Heart left ventricle (tissue), 16 donors: Measurements from ENCODE around the gene SPSB3. TPM values are rescaled to one million over a fixed set of nuclear protein-coding genes. Genes with fewer than 3 reads are reported as not detected.

Source experiments
- ATAC-seq, 4 donors: fragments of 200-7000 bp; cut with Tn5 transposase; one replicate each; pipeline ENCODE4 v1.9.1; 2020 to 2022; ENCODE audit warnings: moderate library complexity in 4 of 4, mild to moderate bottlenecking in 3 of 4, moderate number of reproducible peaks in 1 of 4
- DNase-seq, 5 donors: peaks; one replicate each; pipeline ENCODE4 v3.0.0-alpha.2; 2020
- H3K27ac ChIP-seq, 12 donors: fragments of 200-600 bp; sonication (generic) in 4 of 12; one replicate each; pipeline versions ENCODE4 v1.5.0 to v1.8.0; 2016 to 2022; ENCODE audit warnings: mild to moderate bottlenecking in 2 of 12
- H3K27me3 ChIP-seq, 9 donors: fragments of 200-600 bp; sonication (generic) in 2 of 9; one replicate each; pipeline versions ENCODE4 v1.5.1 to v1.8.0; 2016 to 2022; ENCODE audit warnings: mild to moderate bottlenecking in 3 of 9
- H3K36me3 ChIP-seq, 9 donors: fragments of 200-600 bp; sonication (generic) in 2 of 9; one replicate each; pipeline versions ENCODE4 v1.5.0 to v1.8.0; 2018 to 2022; ENCODE audit warnings: mild to moderate bottlenecking in 2 of 9
- H3K4me1 ChIP-seq, 12 donors: fragments of 200-600 bp; sonication (generic) in 4 of 12; one replicate each; pipeline versions ENCODE4 v1.5.0 to v1.8.0; 2016 to 2022; ENCODE audit warnings: mild to moderate bottlenecking in 3 of 12
- H3K4me3 ChIP-seq, 12 donors: fragments of 200-600 bp; sonication (generic) in 4 of 12; one replicate each; pipeline versions ENCODE4 v1.5.0 to v1.8.0; 2017 to 2022; ENCODE audit warnings: mild to moderate bottlenecking in 9 of 12, moderate library complexity in 4 of 12
- H3K9me3 ChIP-seq, 12 donors: fragments of 200-600 bp; sonication (generic) in 4 of 12; one replicate each; pipeline versions ENCODE4 v1.5.0 to v1.8.0; 2016 to 2022; ENCODE audit warnings: mild to moderate bottlenecking in 1 of 12
- POLR2A ChIP-seq, 2 donors: fragments of 450-650 bp; IDR thresholded peaks; one replicate each; pipeline ENCODE4 v1.6.1; 2017; ENCODE audit warnings: antibody characterized with exemption in 2 of 2, mild to moderate bottlenecking in 2 of 2, moderate library complexity in 2 of 2
- WGBS, 4 donors: extraction: QIAGEN DNeasy Blood & Tissue Kit in 2 of 4; methylation state at CpG; one replicate each; pipeline versions ENCODE4 v1.1.5 to v1.1.7; 2013 to 2018; 5-methylcytosine and 5-hydroxymethylcytosine counted together
- intact Hi-C, 10 donors: fragments of 100-400 bp; cut with DNase I; formaldehyde crosslinking; loops; one replicate each; pipeline versions ENCODE4 v1.11.1 to v1.14.2; 2022
- polyA plus RNA-seq, 2 donors: library from polyadenylated mRNA; stranded (reverse); fragments of 200-250 nt; gene quantifications; one replicate each; pipeline ENCODE4 v1.2.3, GENCODE V29; 2013
- total RNA-seq, 9 donors: library from RNA; depleted of rRNA in 2 of 9; stranded (reverse); fragments of >200 nt in 2 of 9; fragmentation: NEBNext Ultra II Directional in 3 of 9; extraction: Animal tissue kit (Norgen Biotek cat#: 25700) in 3 of 9; gene quantifications; one replicate each; pipeline versions ENCODE4 v1.1.0 to v1.2.4, GENCODE V29; 2016 to 2023
- TF ChIP-seq, protein P1 (sequence below), 12 donors: fragments of 200-600 bp; sonication (generic) in 4 of 12; IDR thresholded peaks; one replicate each; pipeline versions ENCODE4 v1.5.0 to v1.8.0; 2018 to 2022; ENCODE audit warnings: antibody characterized with exemption in 12 of 12, mild to moderate bottlenecking in 5 of 12
- donor health status: ischemic (EF 13 %, LVEDD 7.1; RV severe dilation, severe dysfunction).
- donor health status: healthy with polysubstance abuse.
- donor health status: DM: no; HTN: yes; CAD: no.
- donor health status: DM: no; HTN: no; CAD: no.
- donor health status: ischemic (EF 25% LVEDD 6.9; RV normal size, moderate dysfunction).
- donor health status: ischemic (EF 25% LVEDD 5.7; RV mildly dilated, moderate dysfunction).
- donor health status: healthy.
- donor health status: DM: yes; HTN: yes; CAD: no.
- donor health status: ischemic (EF 35%, LVEDD 5.7; RV mildly dilated, moderate dysfunction).
- donor health status: nonischemic (EF 11% LVEDD 7.7; RV severe dilation, severe dysfunction).
- donor health status: DM: yes; HTN: yes; CAD: no.
- donor health status: PGD.
- donor health status: ischemic (EF 29% LVEDD 5.4; RV normal size, mild dysfunction).
- donor health status: nonischemic (EF 23%, LVEDD 6.1; RV moderate dilation, normal function).

The SPSB3 gene
- total and polyA plus RNA-seq, 11 donors: 25.8 to 100 (median 32.4) TPM

- Histone ChIP-seq H3K27me3 (no peaks in the 10 kb centered on the region), H3K36me3 (peaks cover 0 to 71% (median 62%) of the 10 kb centered on the region in 9 donors), H3K4me3 (no peak overlapping the region), H3K9me3 (no peaks in the 10 kb centered on the region), H3K4me1 (peaks cover 7 to 24% (median 18%) of the 10 kb centered on the region in 12 donors), H3K27ac (no peak overlapping the region)
- 87 to 94% (median 93%) methylated on average over 18 to 42 of the region's 42 CpGs for WGBS, 4 donors
- intact Hi-C loops: no loop called here
- ATAC-seq (no peak), DNase-seq (no peak)
- TF ChIP-seq, protein P1, sequence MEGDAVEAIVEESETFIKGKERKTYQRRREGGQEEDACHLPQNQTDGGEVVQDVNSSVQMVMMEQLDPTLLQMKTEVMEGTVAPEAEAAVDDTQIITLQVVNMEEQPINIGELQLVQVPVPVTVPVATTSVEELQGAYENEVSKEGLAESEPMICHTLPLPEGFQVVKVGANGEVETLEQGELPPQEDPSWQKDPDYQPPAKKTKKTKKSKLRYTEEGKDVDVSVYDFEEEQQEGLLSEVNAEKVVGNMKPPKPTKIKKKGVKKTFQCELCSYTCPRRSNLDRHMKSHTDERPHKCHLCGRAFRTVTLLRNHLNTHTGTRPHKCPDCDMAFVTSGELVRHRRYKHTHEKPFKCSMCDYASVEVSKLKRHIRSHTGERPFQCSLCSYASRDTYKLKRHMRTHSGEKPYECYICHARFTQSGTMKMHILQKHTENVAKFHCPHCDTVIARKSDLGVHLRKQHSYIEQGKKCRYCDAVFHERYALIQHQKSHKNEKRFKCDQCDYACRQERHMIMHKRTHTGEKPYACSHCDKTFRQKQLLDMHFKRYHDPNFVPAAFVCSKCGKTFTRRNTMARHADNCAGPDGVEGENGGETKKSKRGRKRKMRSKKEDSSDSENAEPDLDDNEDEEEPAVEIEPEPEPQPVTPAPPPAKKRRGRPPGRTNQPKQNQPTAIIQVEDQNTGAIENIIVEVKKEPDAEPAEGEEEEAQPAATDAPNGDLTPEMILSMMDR (IDR thresholded peaks at IDR 0.05): no peak
- TF ChIP-seq POLR2A (IDR thresholded peaks at IDR 0.05): no peak
These were observed 15.0 kb downstream of the SPSB3 start for GRCh38 chr16:1767116-1767994.

GRCh38 chr16:1766701-1767100 lies 15.7 kb downstream of the SPSB3 start:
- intact Hi-C loops: no loop called here
- WGBS, 4 donors: 91 to 94% (median 92%) methylated on average over 3 to 18 of the region's 18 CpGs; no CpG with 5 or more reads in 1 of the 4 donors
- peaks cover 2 to 17% (median 12%) of the 10 kb centered on the region in 12 donors for H3K4me1 ChIP-seq
- no peak for DNase-seq
- H3K4me3 ChIP-seq: no peak overlapping the region
- no peak overlapping the region for H3K27ac ChIP-seq
- no peaks in the 10 kb centered on the region for H3K27me3 ChIP-seq
- no peak for TF ChIP-seq POLR2A (IDR thresholded peaks at IDR 0.05)
- TF ChIP-seq, protein P1 (IDR thresholded peaks at IDR 0.05): no peak
- H3K36me3 ChIP-seq: peaks cover 0 to 78% (median 68%) of the 10 kb centered on the region in 9 donors
- no peak for ATAC-seq
- no peaks in the 10 kb centered on the region for H3K9me3 ChIP-seq

- Histone ChIP-seq H3K4me1 (peaks cover 2 to 15% (median 11%) of the 10 kb centered on the region in 12 donors), H3K27ac (no peak overlapping the region), H3K9me3 (no peaks in the 10 kb centered on the region), H3K36me3 (peaks cover 0 to 83% (median 70%) of the 10 kb centered on the region in 9 donors), H3K4me3 (no peak overlapping the region), H3K27me3 (no peaks in the 10 kb centered on the region)
- DNase-seq (no peak), ATAC-seq (no peak)
- intact Hi-C loops: no loop called here
- no peak for TF ChIP-seq POLR2A (IDR thresholded peaks at IDR 0.05)
- TF ChIP-seq, protein P1 (IDR thresholded peaks at IDR 0.05): no peak
- 93 to 94% (median 93%) methylated on average over 13 to 19 of the region's 19 CpGs for WGBS, 4 donors
These were observed 16.1 kb downstream of the SPSB3 start for GRCh38 chr16:1766231-1766630.

DNA sequence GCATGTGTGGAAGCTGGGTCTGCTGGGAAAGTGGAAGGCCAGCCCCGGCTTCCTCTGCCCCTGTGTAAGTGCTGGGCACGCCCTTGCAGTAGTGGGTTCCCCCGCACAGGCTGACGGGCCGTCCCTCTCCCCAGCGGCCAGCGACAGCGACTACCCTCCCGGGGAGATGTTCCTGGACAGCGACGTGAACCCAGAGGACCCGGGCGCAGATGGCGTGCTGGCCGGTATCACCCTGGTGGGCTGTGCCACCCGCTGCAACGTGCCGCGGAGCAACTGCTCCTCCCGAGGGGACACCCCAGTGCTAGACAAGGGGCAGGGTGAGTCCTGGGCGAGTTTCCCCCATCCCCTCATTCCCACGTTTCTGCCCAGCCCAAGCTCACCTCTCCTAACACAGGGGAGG lies 16.5 kb downstream of the SPSB3 start:
- intact Hi-C loops: no loop called here
- ATAC-seq: no peak
- Histone ChIP-seq H3K27me3 (no peaks in the 10 kb centered on the region), H3K4me1 (peaks cover 2 to 14% (median 11%) of the 10 kb centered on the region in 12 donors), H3K36me3 (peaks cover 0 to 87% (median 74%) of the 10 kb centered on the region in 9 donors), H3K27ac (no peak overlapping the region), H3K9me3 (no peaks in the 10 kb centered on the region), H3K4me3 (no peak overlapping the region)
- TF ChIP-seq, protein P1 (IDR thresholded peaks at IDR 0.05): no peak
- no peak for TF ChIP-seq POLR2A (IDR thresholded peaks at IDR 0.05)
- WGBS, 4 donors: 91 to 99% (median 94%) methylated on average over 10 to 22 of the region's 22 CpGs
- no peak for DNase-seq
